Muscle of arm (tissue), 12 donors: ENCODE measurements around the gene FDX1. TPM values are rescaled to one million over a fixed set of nuclear protein-coding genes. Genes with fewer than 3 reads are reported as not detected.

ENCODE experiments used
- DNase-seq: peaks from one replicate; pipeline ENCODE4 v3.0.0-alpha.2; 2013
- polyA plus RNA-seq, 12 donors: library from polyadenylated mRNA; unstranded; fragments of 120-200 nt; gene quantifications; one replicate each; pipeline ENCODE4 v1.2.1, GENCODE V29; 2013; ENCODE audit not compliant: insufficient read length in 12 of 12

FDX1 gene
- polyA plus RNA-seq, 12 donors, result 6.6 to 15.0 (median 10.6) TPM; not detected in 1

DNA sequence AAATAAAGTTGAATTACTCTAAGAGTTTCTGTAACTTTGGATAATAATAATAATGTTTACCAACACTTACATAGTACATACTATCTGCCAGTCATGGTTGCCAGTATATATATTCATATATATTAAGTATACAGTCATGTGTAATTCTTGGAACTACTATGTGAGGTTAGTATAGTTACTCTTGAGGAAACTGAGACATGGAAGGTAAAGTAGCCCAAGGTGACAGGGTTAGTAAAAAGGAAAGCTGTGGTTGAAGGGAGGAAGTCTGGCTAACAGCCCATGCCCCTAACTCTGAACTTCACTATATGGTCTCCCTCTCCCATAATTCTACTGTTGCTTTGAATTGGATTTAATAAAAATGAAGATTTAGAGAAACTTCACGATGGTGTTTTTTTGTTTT lies 24.9 kb downstream of the FDX1 start:
- DNase-seq, result no peak

DNA sequence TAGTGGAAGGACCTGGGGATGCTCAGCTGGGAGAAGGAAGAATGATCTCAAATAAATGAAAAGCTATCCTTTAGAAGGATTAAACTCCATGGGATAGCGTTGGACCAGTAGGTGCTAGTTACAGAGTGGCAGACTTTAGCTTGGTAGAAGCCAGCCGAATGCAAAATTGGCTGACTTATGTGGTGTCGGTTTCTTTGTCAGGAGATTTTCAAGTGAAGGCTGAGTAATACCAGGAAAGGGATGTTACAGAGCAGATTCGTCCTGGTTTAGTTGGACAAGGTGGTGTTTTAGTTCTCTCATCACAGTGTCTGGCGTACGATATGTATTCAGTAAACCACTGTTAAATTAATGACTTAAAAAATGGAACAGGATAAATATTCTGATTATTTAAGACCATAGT lies 26.0 kb downstream of the FDX1 start:
- no peak for DNase-seq

DNA sequence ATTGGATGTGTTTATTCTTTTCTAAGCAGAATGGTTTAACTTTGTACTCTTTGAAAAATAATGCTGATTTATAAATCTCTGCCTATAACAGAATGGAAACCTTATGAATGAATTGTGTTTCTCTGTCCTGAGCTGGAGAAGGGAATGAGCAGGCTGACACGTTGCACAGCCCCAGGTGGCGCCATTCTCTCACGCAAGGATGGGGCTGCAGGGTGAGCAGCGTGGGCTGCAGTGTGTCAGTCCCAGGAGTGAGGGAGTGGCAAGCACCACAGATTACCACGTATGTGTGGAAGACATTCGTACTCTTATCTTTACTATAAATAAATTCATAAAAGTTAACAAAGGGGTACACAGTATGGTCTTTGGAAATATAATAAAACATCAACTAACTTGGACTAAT lies 33.4 kb downstream of the FDX1 start:
- peak; percentile 71 for DNase-seq

- no peak for DNase-seq
Observed at GRCh38 chr11:110465231-110465630, 35.5 kb downstream of the FDX1 start.

DNA sequence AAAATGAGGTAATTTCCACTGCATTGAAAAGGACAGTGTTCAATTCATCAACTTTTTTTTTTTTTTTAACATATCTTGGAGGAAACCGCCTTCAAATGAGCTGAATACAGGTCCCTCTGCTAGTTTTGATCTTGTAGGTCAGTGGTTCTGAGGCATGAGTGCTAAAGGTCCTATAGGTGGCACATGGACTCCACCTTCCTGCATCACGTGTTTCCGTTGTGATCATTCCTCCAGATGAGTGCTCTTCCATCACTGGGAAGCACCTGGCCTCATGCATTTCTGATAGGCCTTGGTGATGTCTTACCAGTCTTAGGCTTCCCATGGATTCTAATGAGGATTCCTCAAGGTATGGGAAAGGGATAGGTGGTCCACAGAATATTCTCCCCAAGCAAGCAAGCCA lies 37.8 kb downstream of the FDX1 start:
- DNase-seq, result no peak

DNA sequence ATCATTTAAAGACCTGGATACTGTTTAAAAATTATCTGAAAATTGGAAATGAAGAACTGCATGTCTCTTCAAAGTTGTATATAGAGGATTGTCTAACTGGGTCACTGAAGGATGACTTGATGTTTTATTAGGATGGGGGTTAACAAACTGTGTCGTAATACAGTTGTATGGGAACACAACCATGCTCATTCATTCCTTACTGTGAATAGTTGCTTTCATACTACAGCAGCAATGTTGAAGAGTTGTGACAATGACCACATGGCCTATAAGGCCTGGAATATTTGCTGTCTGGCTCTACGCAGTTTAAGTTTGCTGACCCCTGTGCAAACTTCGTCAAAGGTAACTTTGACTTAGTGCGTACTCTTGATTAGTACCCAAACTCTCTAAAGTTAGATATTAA lies 38.4 kb downstream of the FDX1 start:
- DNase-seq, result no peak

DNA sequence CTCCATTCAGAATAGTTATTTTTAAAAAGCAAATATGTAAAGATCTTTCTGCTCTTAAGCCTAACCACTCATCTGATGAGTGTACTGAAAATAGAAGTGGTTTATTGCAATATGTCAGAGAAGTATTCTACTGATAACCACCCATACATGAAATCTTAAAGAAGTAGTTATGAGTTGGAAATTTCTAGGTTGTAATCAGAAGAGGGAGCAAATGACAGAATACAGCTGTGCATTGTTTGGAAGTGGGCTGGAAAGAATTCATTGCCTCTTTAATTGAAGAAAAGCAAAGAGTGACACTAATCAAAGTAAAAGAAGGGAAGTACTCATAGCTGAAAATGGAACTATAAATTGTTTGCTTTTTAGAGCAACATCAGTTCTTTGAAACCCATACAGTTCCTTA lies 39.4 kb downstream of the FDX1 start:
- DNase-seq, result no peak

- DNase-seq, result no peak
Observed at GRCh38 chr11:110470716-110471115, 41.0 kb downstream of the FDX1 start.

DNA sequence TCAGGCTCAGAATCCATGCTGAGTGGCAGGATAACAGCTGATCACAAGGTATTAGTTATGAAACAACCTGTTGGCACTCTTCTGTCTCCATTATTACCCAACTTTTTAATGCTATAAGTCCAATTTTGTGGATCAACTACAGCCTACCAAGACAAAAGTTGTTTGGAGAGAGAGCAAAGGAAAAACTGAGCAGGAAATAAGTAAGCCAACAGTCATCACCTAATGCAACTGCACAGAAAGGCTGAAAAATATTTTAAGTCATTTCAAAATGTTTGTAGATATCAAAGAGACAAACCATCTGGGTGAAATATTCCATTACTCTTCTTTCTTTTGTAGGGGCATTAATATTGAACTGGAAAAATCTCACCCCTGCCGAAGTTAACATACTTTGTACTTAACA lies 41.6 kb downstream of the FDX1 start:
- DNase-seq, result no peak

GRCh38 chr11:110472858-110473257 lies 43.1 kb downstream of the FDX1 start:
- DNase-seq, result no peak

DNA sequence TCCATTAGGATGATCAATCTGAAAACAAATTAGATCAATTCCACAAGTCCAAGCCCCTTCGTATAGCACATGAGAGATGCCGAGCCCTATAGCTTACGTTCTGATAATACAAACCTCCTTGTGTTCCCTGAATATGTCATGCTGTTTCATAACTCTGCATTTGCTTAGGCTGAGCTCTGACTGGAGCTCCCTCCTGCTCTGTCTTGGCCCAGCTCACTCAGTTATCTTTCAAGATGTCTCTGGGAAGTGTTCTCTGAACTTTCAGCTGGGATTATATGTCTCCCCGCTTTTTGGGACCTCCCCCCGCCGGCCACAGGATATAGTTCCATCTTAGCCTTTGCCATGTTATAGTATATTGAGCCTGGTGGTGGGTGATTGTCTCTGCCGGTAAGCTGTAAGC lies 44.0 kb downstream of the FDX1 start:
- peak; percentile 51 for DNase-seq

GRCh38 chr11:110474578-110474977 lies 44.8 kb downstream of the FDX1 start:
- no peak for DNase-seq

DNA sequence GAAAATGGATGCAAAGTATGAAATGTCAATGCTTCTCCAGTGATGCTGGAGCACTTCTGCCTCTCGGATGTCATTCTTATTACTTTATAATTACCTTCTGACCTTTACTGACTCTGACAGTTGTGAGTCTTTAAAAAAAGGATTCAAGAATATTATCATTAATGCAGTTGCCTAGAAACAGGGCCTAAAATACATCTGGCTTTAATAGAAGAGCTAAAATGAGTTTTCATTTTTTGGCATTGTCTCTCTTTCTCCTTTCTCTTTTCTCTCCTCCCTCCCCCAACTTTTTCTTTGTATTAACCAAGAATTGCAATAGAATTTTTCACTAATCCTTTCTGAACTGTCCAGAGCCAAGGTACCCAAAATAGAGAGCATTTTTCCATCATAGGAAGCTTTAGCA lies 45.9 kb downstream of the FDX1 start:
- DNase-seq, result peak; percentile 62

DNA sequence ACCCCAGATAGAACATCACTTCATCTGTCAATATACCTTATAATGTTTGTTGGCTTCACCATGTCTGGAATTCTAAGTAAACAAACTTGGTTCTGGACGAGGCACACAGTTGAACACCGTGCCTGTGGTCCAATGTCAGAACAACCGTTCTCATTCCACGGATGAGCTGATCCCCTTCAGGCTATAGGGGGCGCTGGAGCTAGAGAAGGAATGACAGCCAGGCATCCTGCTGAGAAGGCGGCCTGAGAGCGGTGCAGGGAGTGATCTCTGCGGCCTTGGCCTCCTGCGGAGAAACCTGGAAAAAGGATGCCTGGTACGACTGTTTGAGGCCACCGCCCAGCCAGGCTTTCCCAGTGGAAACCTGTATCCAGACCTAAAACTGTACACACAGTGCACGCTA lies 48.7 kb downstream of the FDX1 start:
- no peak for DNase-seq

DNA sequence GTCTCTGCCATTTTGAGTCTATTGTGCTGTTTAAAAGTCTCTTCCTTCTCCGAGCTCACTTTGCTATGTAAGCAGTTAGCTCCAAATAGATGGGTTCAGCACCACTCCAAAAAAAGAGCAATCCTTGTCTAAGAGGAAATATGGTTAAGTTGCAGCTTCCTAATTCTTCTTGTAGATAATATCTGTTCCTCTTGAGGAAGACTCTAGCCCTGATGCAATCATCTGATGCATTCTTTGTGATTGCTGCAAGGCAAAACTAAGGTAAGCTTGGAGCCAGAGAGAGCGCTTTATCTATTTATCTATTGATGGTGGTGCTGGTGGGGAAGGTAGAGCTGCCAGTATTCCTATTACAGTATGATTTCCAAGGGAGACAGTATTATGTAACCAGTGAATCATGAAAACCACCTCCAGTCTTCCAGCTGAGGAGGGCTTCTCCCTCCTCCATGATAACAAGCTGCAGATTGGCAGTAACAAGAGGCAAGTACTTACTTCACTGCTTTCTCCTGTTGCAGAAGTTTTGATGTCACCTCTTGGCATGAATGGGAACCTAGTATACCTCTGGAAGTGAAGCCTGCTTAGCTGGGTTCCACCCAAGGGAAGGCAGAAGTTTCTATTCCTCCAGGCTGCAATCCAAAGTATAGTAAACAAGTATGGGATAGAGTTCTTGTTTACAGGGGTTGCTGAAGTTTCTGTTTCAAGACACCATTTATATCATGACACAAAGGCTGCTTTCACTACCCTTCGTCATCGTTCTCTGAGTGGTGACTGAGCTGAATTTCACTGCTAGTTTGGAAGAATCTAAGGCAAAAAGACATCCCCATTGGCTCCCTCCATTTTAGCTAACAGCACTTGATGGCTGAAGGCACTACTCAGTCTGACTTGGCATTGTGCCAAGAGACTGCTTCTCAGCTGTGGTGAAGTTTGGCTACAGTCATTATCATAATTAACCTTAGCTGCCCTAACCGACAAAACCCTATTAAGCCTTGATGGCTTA lies 49.7 kb downstream of the FDX1 start:
- no peak for DNase-seq

GRCh38 chr11:110481523-110481922 lies 51.8 kb downstream of the FDX1 start:
- no peak for DNase-seq

GRCh38 chr11:110486156-110486555 lies 56.4 kb downstream of the FDX1 start:
- DNase-seq, result no peak

- DNase-seq, result no peak
Observed at GRCh38 chr11:110488446-110488845, 58.7 kb downstream of the FDX1 start.

- no peak for DNase-seq
Observed at GRCh38 chr11:110490886-110491285, 61.1 kb downstream of the FDX1 start.

GRCh38 chr11:110491577-110492320 lies 62.0 kb downstream of the FDX1 start:
- DNase-seq, result peak; percentile 70

DNA sequence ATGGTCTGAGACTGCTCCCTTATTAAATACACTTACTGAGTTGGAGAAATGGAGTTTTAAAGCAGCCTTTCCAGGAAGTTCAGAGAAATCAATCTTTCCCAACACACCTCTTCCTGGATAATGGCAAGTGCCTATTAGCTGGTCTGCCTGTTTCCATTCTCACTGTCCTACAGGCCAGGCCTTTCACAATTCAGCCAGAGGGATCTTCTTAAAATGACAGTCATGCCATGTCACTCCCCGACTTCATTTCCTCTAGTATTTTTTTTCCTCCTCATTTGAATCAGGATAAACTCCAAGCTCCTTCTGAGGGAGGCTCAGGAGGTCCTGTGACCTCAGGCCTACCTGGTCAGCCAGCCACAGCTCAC lies 62.6 kb downstream of the FDX1 start:
- no peak for DNase-seq

DNA sequence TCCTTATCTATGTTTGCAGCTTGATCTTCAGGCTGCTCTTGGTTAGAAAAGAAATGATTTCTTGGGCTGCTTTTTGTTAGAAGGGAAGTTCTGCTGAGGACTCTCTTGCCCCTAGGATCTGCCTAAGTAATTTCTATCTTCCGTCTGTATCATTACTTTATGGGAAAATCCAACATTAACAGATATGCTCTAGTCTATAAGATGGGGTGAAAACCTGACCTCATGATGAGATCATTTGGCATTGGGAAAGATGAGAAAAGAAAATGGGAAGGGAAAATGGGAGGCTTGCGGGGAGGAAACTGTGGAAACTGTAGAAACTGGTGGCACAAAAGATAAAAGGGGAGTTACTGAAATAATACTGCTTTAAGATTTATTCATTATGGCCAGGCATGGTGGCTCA lies 63.6 kb downstream of the FDX1 start:
- no peak for DNase-seq
